ENCODE results near the gene HCN2.
A peak's percentile ranks its signal among the peaks of the same experiment; 100 is the strongest.

HCN2 gene

DNA sequence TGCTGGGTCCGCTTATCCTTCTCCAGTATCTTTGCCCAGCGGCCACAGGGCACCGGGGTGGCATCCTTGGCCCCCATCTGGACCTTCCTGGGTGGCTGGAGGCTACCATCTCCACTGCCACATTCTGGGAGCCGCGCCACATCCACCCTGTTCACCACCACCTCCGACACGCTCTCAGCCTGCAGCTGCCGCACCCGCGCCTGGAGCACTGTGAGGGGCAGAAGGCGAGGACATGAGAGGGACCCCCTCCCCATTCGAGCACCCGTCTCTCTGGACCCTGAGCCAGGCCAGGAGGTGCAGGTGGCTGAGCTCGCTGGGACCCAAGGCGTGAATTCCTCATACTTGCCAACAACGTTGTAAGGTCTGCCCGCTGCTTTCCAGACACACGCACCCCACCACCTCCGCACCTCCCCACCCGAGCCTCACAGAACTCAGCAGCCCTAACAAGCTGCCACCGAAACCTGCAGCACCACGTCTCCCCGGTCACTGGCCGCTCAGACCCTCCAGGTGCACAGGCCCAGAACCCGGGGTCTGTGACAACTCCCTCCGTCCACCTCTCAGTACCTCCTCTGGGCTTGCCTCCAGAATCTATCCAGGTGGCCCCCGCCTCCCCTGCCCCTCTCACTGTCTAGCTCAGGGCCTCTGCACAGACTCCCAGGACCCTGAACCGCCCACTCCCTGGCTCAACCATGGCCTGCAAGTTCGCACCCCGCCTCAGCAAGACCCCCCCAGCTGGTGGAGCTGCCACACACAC lies 40.5 kb downstream of the HCN2 start:
- TF ChIP-seq GATA1 (IDR thresholded peaks at IDR 0.05; ENCODE audit: low read depth, low read length) (no peak), POLR2A (IDR thresholded peaks at IDR 0.05; ENCODE audit: low read length) (no peak)
- no peak for DNase-seq

DNA sequence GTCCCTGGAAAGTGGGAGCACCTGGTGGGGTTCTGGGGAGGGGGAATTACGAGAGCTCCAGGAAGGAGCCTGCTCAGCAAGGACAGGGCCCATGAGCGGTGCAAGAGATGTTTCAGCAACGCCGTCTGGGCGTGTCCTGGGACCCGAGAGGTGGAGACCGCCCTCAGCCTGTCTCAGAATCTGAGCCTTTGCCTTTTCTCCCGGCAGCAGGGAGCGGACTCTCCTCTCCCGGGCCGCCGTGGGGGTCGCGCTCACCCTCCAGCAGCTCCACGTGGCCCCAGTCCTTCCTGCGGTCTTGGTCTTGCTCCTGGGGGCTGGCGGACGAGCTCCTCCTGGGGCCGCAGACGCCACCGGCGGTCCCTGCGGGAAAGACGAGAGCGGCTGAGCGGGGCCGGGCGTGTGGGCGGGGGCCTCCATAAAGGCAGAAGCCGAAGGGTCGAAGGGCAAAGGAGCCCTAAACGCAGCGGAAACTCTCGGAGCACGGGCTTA lies 42.9 kb downstream of the HCN2 start:
- TF ChIP-seq GATA1 (IDR thresholded peaks at IDR 0.05; ENCODE audit: low read depth, low read length): no peak
- no peak for TF ChIP-seq POLR2A (IDR thresholded peaks at IDR 0.05; ENCODE audit: low read length)
- DNase-seq: peak; percentile 54 to 66

DNA sequence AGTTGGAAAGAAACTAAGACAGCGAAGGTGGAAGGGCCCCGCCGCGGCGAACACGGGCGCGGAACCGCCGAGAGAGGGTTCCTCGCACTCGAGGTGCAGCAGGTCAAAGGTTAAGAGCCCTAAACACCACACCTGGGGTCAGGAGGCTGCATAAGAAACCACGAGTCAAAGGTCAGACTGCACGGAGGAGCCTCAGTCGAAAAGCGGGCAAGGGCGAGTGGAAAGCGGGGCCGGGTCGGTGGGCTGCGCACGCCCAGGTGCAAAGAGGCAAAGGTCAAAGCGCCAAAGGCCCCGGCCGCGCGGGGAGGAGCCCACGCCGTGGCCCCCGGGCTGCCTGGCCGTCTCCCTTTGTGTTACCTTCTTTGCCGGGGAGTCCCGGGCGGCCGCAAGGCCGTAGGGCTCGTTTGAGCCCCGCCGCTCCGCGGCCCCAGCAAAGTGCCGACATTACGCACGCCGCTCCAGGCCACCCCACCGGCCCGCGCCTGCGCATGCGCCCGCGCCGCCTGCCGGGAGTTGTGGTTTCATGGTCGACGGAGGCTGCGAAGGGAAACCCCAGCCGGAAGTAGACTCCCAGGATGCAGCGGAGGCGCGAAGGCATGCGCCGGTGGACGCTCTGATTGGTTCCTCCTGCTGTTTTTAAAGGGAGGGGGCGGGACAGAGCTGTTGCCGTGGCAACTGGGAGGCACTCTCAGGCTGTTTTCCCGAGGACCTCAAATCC lies 43.5 kb downstream of the HCN2 start, which contains the start of gene POLRMT:
TSS of gene POLRMT (minus strand) at position 470 of the 718 bp plus-strand sequence. CDS start at position 445, 25 bp downstream.
- TF ChIP-seq GATA1 (IDR thresholded peaks at IDR 0.05; ENCODE audit: low read depth, low read length): no peak
- TF ChIP-seq POLR2A (IDR thresholded peaks at IDR 0.05; ENCODE audit: low read length): peak; percentile 24
- DNase-seq: peak; percentile 99

DNA sequence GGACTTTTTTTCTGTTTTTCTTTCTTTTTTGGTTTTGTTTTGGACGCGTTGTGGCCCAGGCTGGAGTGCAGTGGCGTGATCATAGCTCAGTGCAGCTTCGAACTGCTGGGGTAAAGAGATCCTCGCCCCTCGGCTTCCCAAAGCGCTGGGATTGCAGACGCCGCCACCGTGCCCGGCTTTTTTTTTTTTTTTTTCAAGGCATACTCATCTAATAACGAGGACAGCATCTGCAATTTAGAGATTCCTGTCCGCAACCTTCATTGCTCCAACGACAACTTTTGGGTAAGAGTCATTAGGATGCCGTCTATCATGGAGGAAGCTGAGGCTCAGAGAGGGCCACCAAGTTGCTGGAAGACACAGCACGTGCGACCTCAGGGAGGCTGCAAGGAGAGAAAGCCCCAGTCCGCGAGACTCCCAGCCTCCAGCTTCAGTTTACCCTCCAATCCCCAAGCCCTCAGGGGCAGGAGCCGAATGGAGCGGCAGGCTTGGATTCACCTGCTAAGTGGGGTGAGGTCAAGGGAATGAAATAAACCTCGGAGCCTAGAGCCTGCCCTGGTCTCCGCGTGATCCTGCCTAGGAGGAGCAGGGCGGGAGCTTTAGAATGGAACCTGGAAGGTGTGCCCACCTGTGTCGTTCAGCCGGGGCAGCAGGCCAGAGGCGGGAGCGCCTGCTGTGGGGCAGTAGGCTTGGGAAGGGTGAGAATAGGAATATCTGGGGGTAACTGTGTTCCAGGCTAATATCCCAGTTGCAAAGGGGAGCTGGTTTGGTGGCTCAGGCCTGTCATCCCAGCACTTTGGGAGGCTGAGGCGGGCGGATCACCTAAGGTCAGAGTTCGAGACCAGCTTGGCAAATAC lies 44.3 kb downstream of the HCN2 start:
- peak in 1 of 2 experiments; percentile 42 for DNase-seq
- TF ChIP-seq POLR2A (IDR thresholded peaks at IDR 0.05; ENCODE audit: low read length) (no peak), GATA1 (IDR thresholded peaks at IDR 0.05; ENCODE audit: low read depth, low read length) (no peak)

DNA sequence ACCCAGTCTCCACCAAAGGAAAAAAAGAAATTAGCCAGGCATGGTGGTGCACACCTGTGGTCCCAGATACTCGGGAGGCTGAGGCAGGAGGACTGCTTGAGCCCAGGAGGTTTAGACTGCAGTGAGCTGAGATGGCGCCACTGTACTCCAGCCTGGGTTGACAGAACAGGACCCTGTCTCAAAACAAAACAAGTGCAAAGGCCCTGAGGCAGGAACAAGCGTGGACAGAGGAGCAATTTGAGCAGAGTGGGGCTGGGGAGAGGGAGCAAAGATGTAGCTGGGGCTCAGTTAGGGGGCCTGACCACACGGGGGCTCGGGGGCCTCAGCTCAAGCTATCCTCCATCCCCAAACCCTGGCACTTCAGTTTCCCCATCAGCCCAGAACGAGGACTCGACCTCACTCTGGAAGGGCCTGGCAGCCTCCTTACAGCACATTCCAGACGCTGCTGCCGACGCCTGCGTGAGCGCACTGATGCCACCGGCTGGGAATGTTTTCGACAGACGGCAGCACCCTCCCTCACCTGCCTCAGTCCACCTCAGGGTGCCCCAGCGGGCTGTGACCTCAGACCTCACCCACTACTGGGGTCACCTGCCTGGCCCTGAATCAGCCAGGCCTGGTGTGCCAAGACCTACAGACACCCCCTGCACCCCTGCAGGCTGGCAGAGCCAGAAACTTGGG lies 45.4 kb downstream of the HCN2 start:
- TF ChIP-seq GATA1 (IDR thresholded peaks at IDR 0.05; ENCODE audit: low read depth, low read length): no peak
- TF ChIP-seq POLR2A (IDR thresholded peaks at IDR 0.05; ENCODE audit: low read length): no peak

DNA sequence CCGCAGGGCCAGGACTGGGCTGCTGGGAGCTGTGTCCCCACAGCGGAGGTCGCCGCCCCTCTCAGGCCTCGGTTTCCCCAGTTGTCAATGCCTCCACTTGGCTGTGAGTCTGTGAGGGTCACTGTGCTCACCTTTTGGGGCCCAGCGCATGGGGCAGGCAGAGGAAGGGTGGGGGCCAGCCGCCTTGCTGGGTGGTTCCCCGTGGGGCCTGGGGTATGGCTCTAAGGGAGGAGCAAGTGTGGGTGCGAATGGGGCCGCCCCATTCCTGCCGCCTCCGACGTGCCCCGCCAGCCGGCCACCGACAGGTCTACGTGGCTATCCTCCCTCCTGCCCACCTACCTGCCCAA lies 49.2 kb downstream of the HCN2 start:
- TF ChIP-seq GATA1 (IDR thresholded peaks at IDR 0.05; ENCODE audit: low read depth, low read length) (no peak), POLR2A (IDR thresholded peaks at IDR 0.05; ENCODE audit: low read length) (no peak)

More for the DNA sequence above, 45.4 kb downstream of the HCN2 start:
- no peak for DNase-seq

DNA sequence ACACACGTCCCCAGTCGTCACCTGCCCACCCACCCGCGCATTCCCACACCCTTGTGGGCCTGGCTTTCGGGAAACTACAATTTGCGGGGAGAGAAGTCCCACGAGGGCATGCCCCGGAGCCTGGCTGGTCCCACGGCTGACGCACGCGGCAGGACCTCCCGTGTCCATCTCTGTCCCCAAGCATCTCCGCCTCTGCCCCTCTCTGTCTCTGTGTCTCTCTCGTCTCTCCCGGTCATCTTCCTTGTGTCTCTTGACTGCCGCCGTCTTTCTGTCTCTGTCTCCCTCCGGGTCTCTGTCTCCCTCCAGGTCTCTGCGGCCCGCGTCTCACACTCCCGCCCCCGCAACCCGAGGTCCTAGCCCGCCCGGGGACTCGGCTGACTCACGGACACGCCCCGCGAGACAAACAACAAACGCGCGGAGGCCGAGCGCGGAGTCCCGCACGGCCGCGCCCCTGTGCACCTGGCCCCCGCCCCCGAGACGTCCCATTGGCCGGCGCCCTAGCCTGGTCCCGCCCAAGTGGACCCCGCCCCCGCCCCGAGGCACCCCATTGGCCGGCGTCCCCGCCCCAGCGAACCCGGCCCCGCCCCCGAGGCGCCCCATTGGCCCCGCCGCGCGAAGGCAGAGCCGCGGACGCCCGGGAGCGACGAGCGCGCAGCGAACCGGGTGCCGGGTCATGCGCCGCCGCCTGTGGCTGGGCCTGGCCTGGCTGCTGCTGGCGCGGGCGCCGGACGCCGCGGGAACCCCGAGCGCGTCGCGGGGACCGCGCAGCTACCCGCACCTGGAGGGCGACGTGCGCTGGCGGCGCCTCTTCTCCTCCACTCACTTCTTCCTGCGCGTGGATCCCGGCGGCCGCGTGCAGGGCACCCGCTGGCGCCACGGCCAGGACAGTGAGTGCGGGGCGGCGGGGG lies 49.8 kb downstream of the HCN2 start, which contains the start of gene FGF22:
TSS of gene FGF22 (plus strand) at position 627 of the 908 bp plus-strand sequence. CDS start at position 674, 47 bp downstream.
- no peak for TF ChIP-seq POLR2A (IDR thresholded peaks at IDR 0.05; ENCODE audit: low read length)
- TF ChIP-seq GATA1 (IDR thresholded peaks at IDR 0.05; ENCODE audit: low read depth, low read length): no peak
- DNase-seq: peak; percentile 93 to 97

More for the DNA sequence above, 49.2 kb downstream of the HCN2 start:
- DNase-seq: no peak

DNA sequence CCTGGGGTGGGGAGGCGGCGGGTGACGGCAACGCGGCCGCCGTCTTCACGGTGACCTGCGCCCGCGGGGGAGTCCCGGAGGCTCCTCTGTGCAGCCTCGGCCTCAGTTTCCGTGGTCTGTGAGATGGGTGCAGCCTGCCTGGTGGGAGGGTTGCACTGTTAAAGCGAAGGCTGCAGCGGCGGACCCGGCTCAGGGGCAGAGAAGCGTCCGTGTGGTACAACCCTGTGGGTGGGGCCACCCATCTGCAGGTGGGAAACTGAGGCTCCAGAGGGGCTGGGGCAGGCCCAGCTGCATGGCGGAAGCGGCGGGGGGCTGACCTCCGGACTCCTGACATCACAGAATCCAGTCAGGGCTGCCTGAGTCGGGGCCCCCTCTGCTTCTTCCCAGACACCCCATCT lies 50.5 kb downstream of the HCN2 start:
- no peak for DNase-seq
- TF ChIP-seq POLR2A (IDR thresholded peaks at IDR 0.05; ENCODE audit: low read length) (no peak), GATA1 (IDR thresholded peaks at IDR 0.05; ENCODE audit: low read depth, low read length) (no peak)

DNA sequence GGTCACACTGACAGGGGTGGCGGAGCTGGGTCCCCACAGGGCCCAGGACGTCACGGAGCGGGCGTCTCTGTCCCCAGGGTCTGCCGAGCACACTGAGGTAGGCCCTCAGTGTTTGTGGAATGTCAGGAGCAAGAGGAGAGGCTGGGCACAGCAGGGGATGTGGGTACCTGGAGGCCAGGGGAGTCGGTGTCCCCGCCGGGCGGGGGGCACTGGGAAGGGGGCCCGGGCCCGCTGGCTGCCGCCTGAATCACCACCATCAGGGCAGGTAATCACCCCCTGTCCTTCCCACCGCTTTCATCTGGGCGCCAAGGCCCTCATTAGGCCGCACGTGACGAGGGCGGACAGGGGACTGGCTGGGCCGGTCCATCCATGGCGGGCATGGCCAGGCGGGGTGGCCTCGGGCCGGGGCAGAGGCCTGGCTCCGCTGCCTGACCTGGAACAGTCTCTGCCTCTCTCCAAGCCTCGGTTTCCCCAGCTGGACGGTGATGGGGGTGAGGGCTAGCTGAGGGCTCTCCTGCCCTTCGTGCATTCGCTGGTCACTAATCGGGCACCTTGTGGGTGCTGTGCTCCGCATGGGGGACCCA lies 51.0 kb downstream of the HCN2 start:
- TF ChIP-seq POLR2A (IDR thresholded peaks at IDR 0.05; ENCODE audit: low read length) (no peak), GATA1 (IDR thresholded peaks at IDR 0.05; ENCODE audit: low read depth, low read length) (no peak)
- no peak for DNase-seq

DNA sequence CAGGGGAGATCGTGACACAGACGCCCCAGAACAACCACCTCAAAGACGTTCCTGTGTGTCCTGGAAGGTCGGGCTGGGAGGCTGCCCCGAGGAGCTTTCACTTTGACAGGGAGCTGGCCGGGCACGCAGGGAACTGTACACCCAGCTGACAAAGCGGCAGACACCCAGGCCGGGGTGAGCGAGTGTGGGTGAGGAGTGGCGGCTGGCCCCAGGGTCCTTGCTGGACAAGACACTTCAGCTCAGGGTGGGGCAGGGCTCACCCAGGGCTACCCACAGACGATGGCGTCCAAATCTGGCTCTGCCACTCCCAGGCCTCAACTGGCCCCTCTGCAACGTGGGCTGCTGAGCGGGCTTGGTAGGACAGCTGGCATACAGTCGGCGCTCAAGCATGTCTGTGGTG lies 52.0 kb downstream of the HCN2 start:
- DNase-seq: no peak
- TF ChIP-seq GATA1 (IDR thresholded peaks at IDR 0.05; ENCODE audit: low read depth, low read length) (no peak), POLR2A (IDR thresholded peaks at IDR 0.05; ENCODE audit: low read length) (no peak)

DNA sequence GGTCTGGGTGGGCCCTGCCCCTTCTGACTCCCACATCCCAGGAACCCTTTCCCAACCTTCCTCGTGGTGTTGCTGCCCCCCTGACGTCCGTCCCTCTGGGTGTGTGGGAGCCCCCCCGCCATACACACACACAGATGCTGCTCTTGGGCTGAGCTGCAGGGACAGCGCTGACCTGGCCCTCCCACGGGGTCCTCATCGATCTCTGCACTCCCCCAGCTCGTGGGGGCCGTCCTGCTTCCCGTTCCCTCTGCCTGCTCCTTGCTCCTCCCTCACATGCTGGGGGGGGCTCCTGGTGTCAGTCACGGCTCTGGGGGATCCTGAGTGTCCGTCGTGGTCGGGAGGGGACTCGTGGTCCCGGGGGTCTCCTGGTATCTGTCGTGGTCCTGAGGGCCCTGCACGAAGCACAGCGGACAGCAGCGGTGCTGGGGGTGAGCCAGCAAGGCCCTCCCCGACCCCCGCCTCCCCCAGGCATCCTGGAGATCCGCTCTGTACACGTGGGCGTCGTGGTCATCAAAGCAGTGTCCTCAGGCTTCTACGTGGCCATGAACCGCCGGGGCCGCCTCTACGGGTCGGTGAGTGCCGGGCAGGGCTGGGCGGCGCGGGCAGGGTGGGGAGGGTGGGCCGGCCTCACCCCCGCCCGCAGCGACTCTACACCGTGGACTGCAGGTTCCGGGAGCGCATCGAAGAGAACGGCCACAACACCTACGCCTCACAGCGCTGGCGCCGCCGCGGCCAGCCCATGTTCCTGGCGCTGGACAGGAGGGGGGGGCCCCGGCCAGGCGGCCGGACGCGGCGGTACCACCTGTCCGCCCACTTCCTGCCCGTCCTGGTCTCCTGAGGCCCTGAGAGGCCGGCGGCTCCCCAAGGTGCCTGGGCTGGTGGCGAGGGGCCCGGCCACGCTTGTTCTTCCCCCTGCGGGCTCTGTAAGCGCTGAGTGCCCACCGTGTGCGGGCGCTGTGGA lies 53.4 kb downstream of the HCN2 start:
- no peak for DNase-seq
- TF ChIP-seq GATA1 (IDR thresholded peaks at IDR 0.05; ENCODE audit: low read depth, low read length) (no peak), POLR2A (IDR thresholded peaks at IDR 0.05; ENCODE audit: low read length) (no peak)
